Stomach (tissue), 9 donors: ENCODE data around the gene CYB5B. TPM values are rescaled to one million over a fixed set of nuclear protein-coding genes. Genes with fewer than 3 reads are reported as not detected.

Experiments
- DNase-seq, 2 donors: peaks; one replicate each; pipeline versions ENCODE4 v3.0.0 to v3.0.0-alpha.2; 2013 to 2019
- H3K27ac ChIP-seq, 5 donors: fragments of 200-600 bp in 4 of 5; sonication (generic) in 4 of 5; one replicate each; pipeline ENCODE4 v1.5.1; 2013 to 2019; ENCODE audit warnings: mild to moderate bottlenecking in 1 of 5, moderate library complexity in 1 of 5
- H3K27me3 ChIP-seq, 3 donors: fragments of 200-600 bp; sonication (generic); one replicate each; pipeline ENCODE4 v1.5.1; 2017 to 2019; ENCODE audit warnings: mixed run types in 1 of 3
- H3K36me3 ChIP-seq, 4 donors: fragments of 200-600 bp; sonication (generic); 1 replicate in 3 of 4; 2 replicates in 1 of 4; pipeline ENCODE4 v1.5.1; 2016 to 2019
- H3K4me1 ChIP-seq, 4 donors: fragments of 200-600 bp; sonication (generic); one replicate each; pipeline ENCODE4 v1.5.1; 2016 to 2019
- H3K4me3 ChIP-seq, 4 donors: fragments of 200-600 bp; sonication (generic) in 3 of 4; one replicate each; pipeline ENCODE4 v1.5.1; 2016 to 2019; ENCODE audit warnings: mild to moderate bottlenecking in 1 of 4
- H3K9me3 ChIP-seq, 4 donors: fragments of 200-600 bp; sonication (generic); one replicate each; pipeline ENCODE4 v1.5.1; 2016 to 2019
- CTCF ChIP-seq, 7 experiments: fragments of 450-650 bp in 4 of 7; fragments of 200-600 bp in 3 of 7; sonication (generic) in 3 of 7; IDR thresholded peaks; one replicate each; pipeline ENCODE4 v1.5.1; 2016 to 2019; ENCODE audit warnings: antibody characterized with exemption in 7 of 7, control low read depth in 2 of 7, mild to moderate bottlenecking in 1 of 7
- EP300 ChIP-seq: sonication (generic); formaldehyde crosslinking; IDR thresholded peaks from one replicate; pipeline ENCODE4 v1.6.1; 2017; ENCODE audit warnings: antibody characterized with exemption
- POLR2A ChIP-seq, 4 donors: fragments of 450-650 bp; IDR thresholded peaks; one replicate each; pipeline ENCODE4 v1.6.1; 2016; ENCODE audit warnings: antibody characterized with exemption in 4 of 4, control low read depth in 2 of 4, mild to moderate bottlenecking in 1 of 4, moderate library complexity in 1 of 4
- POLR2AphosphoS5 ChIP-seq, 3 donors: sonication (generic); formaldehyde crosslinking; IDR thresholded peaks; one replicate each; pipeline ENCODE4 v1.6.1; 2016; ENCODE audit warnings: antibody characterized with exemption in 3 of 3
- WGBS, 5 donors: extraction: QIAGEN DNeasy Blood & Tissue Kit in 3 of 5; methylation state at CpG; one replicate each; pipeline versions ENCODE4 v1.1.5 to v1.1.7; 2013 to 2018; 5-methylcytosine and 5-hydroxymethylcytosine counted together
- intact Hi-C: fragments of 100-400 bp; cut with DNase I; formaldehyde crosslinking; loops from one replicate; pipeline ENCODE4 v1.15.1; 2023; ENCODE audit warnings: low total_unique reads
- polyA plus RNA-seq, 3 donors: library from polyadenylated mRNA; stranded (reverse); fragments of 200-250 nt; gene quantifications; one replicate each; pipeline ENCODE4 v1.2.3, GENCODE V29; 2013
- total RNA-seq, 5 donors: library from RNA; depleted of rRNA; stranded (reverse); fragments of >200 nt; gene quantifications; one replicate each; pipeline versions ENCODE4 v1.1.0 to v1.2.3, GENCODE V29; 2014 to 2016
- donor health status: healthy with polysubstance abuse.
- donor health status: Bipolar disorder and iron deficiency.
- donor health status: healthy.

CYB5B gene
- total and polyA plus RNA-seq, 8 donors, result 9.3 to 76.3 (median 49.8) TPM

- Histone ChIP-seq H3K9me3 (no peaks in the 10 kb centered on the region), H3K27me3 (no peaks in the 10 kb centered on the region), H3K27ac (peak overlapping the region in 4 of 5 donors; percentile 56 to 72 (median 67)), H3K4me3 (no peak overlapping the region), H3K4me1 (peaks cover 19 to 57% (median 34%) of the 10 kb centered on the region in 4 donors), H3K36me3 (peaks cover 0 to 28% (median 11%) of the 10 kb centered on the region in 4 donors)
- TF ChIP-seq POLR2AphosphoS5 (IDR thresholded peaks at IDR 0.05) (peak in 2 of 3 donors; percentile 37 to 69), EP300 (no peak), CTCF (IDR thresholded peaks at IDR 0.05) (no peak), POLR2A (IDR thresholded peaks at IDR 0.05) (no peak)
- intact Hi-C loops, result no loop called here
- 17 to 35% (median 24%) methylated on average over 3 of the region's 3 CpGs for WGBS, 5 donors
- peak in 1 of 2 donors; percentile 63 for DNase-seq
Measured at GRCh38 chr16:69448470-69449193, 24.2 kb downstream of the CYB5B start.

- TF ChIP-seq POLR2AphosphoS5 (IDR thresholded peaks at IDR 0.05) (no peak), POLR2A (IDR thresholded peaks at IDR 0.05) (no peak), EP300 (no peak), CTCF (IDR thresholded peaks at IDR 0.05) (no peak)
- no peaks in the 10 kb centered on the region for H3K27me3 ChIP-seq
- H3K36me3 ChIP-seq, result peaks cover 0 to 43% (median 16%) of the 10 kb centered on the region in 4 donors
- no peak overlapping the region for H3K27ac ChIP-seq
- H3K4me3 ChIP-seq, result no peak overlapping the region
- H3K4me1 ChIP-seq, result peaks cover 13 to 32% (median 18%) of the 10 kb centered on the region in 4 donors
- H3K9me3 ChIP-seq, result no peaks in the 10 kb centered on the region
- intact Hi-C loops, result no loop called here
- WGBS, 5 donors, result 40 to 67% (median 57%) methylated on average over 4 of the region's 4 CpGs
- no peak for DNase-seq
Measured at GRCh38 chr16:69451166-69451565, 26.7 kb downstream of the CYB5B start.

- peaks cover 3 to 11% (median 4%) of the 10 kb centered on the region in 4 donors for H3K4me1 ChIP-seq
- H3K27ac ChIP-seq, result no peak overlapping the region
- H3K9me3 ChIP-seq, result no peaks in the 10 kb centered on the region
- H3K36me3 ChIP-seq, result peaks cover 0 to 37% (median 7%) of the 10 kb centered on the region in 4 donors
- no peaks in the 10 kb centered on the region for H3K27me3 ChIP-seq
- intact Hi-C loops, result no loop called here
- H3K4me3 ChIP-seq, result no peak overlapping the region
- 37 to 98% (median 91%) methylated on average over 1 of the region's 1 CpG for WGBS, 5 donors
- no peak for DNase-seq
- no peak for TF ChIP-seq CTCF (IDR thresholded peaks at IDR 0.05)
- TF ChIP-seq EP300, result no peak
- no peak for TF ChIP-seq POLR2A (IDR thresholded peaks at IDR 0.05)
- TF ChIP-seq POLR2AphosphoS5 (IDR thresholded peaks at IDR 0.05), result no peak
Measured at GRCh38 chr16:69453936-69454335, 29.5 kb downstream of the CYB5B start.

GRCh38 chr16:69463876-69464275 is 39.5 kb downstream of the CYB5B start:
- Histone ChIP-seq H3K36me3 (peaks cover 0 to 36% (median 27%) of the 10 kb centered on the region in 4 donors), H3K27ac (no peak overlapping the region), H3K27me3 (no peaks in the 10 kb centered on the region), H3K4me1 (peaks cover 0 to 18% (median 6%) of the 10 kb centered on the region in 4 donors), H3K4me3 (no peak overlapping the region), H3K9me3 (no peaks in the 10 kb centered on the region)
- no peak for DNase-seq
- TF ChIP-seq POLR2AphosphoS5 (IDR thresholded peaks at IDR 0.05), result no peak
- TF ChIP-seq EP300, result no peak
- no peak for TF ChIP-seq POLR2A (IDR thresholded peaks at IDR 0.05)
- no peak for TF ChIP-seq CTCF (IDR thresholded peaks at IDR 0.05)
- intact Hi-C loops, result no loop called here
